ENCODE measurements around the gene SNX18.

Gene SNX18

GRCh38 chr5:54580997-54581811 is 63.6 kb downstream of the SNX18 start:
- no peak for DNase-seq (ENCODE audit: low spot score)

- DNase-seq (ENCODE audit: low spot score): no peak
Measured at GRCh38 chr5:54581831-54582548, 64.4 kb downstream of the SNX18 start.

- DNase-seq (ENCODE audit: low spot score): no peak
Measured at GRCh38 chr5:54586336-54586735, 68.8 kb downstream of the SNX18 start.

- DNase-seq (ENCODE audit: low spot score): no peak
Measured at GRCh38 chr5:54589786-54590185, 72.2 kb downstream of the SNX18 start.

- DNase-seq (ENCODE audit: low spot score): no peak
Measured at GRCh38 chr5:54590824-54591223, 73.3 kb downstream of the SNX18 start.

- no peak for DNase-seq (ENCODE audit: low spot score)
Measured at GRCh38 chr5:54593779-54594178, 76.2 kb downstream of the SNX18 start.

- no peak for DNase-seq (ENCODE audit: low spot score)
Measured at GRCh38 chr5:54594181-54594580, 76.6 kb downstream of the SNX18 start.

- no peak for DNase-seq (ENCODE audit: low spot score)
Measured at GRCh38 chr5:54595721-54596120, 78.2 kb downstream of the SNX18 start.

Measured in HuH-7 (cell line).